T-helper 2 cell treated with Interferon-gamma antibody and Interleukin-4, amounts not matched to agents 5 μg/mL and 100 μg/mL, for 36 hours (primary cell): ENCODE results near the gene SOX30.
A peak's percentile ranks its signal among the peaks of the same experiment; 100 is the strongest.
"Not testable (repeated sequence)": the region's sequence is repeated elsewhere in the genome, so short reads cannot be mapped to it uniquely, and the experiment has no call there.

Source experiments
- DNase-seq: peaks from one replicate; pipeline ENCODE4 v3.0.0; 2021; ENCODE audit warnings: low spot score
- H3K27ac Mint-ChIP-seq: one replicate; pipeline ENCODE4 v1.8.0; 2021; ENCODE audit warnings: mild to moderate bottlenecking, mixed read lengths
- H3K27me3 Mint-ChIP-seq: one replicate; pipeline ENCODE4 v1.8.0; 2021; ENCODE audit warnings: low read depth, mixed read lengths
- H3K36me3 Mint-ChIP-seq: one replicate; pipeline ENCODE4 v1.8.0; 2021; ENCODE audit warnings: low read depth, mixed read lengths
- H3K4me1 Mint-ChIP-seq: one replicate; pipeline ENCODE4 v1.8.0; 2021; ENCODE audit warnings: low read depth, mixed read lengths
- H3K4me3 Mint-ChIP-seq: one replicate; pipeline ENCODE4 v1.8.0; 2022; ENCODE audit warnings: mild to moderate bottlenecking, moderate library complexity, mixed read lengths
- H3K9me3 Mint-ChIP-seq: one replicate; pipeline ENCODE4 v1.8.0; 2021; ENCODE audit warnings: mixed read lengths

Gene SOX30

DNA sequence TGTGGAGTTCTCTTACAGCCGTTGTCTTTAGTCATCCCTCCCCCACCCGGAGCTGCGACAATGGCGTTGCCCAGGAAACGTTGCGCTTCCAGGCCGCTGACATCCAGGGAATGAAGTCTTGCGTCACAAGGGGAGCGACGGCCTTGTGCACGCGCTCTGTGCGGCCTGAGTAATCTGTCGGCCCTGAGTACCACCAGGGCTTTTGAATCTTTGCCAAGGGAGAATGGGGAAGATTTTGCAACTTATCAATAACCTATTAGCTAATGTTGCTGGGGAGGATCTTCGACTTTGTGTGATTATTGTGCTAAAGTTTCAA lies at the start of gene SOX30:
TSS of gene SOX30 (minus strand) at position 62 of the 316 bp plus-strand sequence. CDS start 360 bp downstream, outside the sequence.
- Mint-ChIP-seq H3K4me1 (peaks cover 11% of the 10 kb centered on the region), H3K9me3 (peaks cover 42% of the 10 kb centered on the region), H3K36me3 (peaks cover 18% of the 10 kb centered on the region), H3K27me3 (peaks cover 4% of the 10 kb centered on the region), H3K4me3 (peak within 1 kb of the TSS; percentile 75), H3K27ac (peak within 1 kb of the TSS; percentile 85)
- no peak for DNase-seq

DNA sequence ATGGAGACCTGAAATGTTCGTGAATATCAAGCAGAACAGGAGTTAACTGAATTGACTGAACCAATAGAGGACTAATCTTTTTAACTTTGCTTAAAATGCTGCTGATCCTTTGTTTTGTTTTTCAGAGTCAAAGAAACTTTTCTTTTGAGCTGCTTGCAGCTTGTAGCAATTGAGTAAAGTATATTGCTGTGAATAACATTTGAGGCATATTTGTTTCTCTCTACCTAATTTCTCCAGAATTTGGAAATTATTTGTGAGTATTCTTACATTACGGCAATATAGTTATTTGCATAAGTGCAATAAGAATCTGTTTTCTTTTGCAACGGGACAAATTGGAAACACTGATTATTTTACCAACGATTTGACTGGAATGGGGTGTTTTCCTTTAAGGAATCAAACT lies 46.4 kb upstream of the SOX30 start:
- H3K27me3 Mint-ChIP-seq: not testable (repeated sequence)

DNA sequence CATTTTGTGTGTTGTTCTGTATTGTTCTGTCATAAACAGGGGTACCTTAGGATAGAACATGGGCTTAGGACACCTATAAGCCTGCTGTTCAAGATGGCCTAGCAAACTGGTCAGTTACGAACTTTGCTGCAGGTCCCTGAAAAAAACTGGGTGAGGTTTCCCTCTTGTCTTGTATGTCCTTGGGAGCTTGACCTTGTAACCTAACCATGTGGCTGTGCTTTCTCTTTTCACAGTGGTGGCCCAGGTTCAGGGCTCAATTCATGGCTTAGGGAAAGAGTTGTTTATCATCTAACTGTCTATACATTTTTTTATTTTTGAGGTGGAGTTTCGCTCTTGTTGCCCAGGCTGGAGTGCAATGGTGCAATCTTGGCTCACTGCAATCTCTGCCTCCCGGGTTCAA lies 43.9 kb upstream of the SOX30 start:
- not testable (repeated sequence) for H3K27me3 Mint-ChIP-seq, H3K4me1 Mint-ChIP-seq, H3K36me3 Mint-ChIP-seq, H3K27ac Mint-ChIP-seq, DNase-seq, H3K4me3 Mint-ChIP-seq
- H3K9me3 Mint-ChIP-seq: peaks cover 28% of the 10 kb centered on the region

More for the DNA sequence above, 46.4 kb upstream of the SOX30 start:
- not testable (repeated sequence) for H3K4me3 Mint-ChIP-seq, H3K36me3 Mint-ChIP-seq, H3K4me1 Mint-ChIP-seq, H3K27ac Mint-ChIP-seq, DNase-seq
- H3K9me3 Mint-ChIP-seq: peaks cover 25% of the 10 kb centered on the region

DNA sequence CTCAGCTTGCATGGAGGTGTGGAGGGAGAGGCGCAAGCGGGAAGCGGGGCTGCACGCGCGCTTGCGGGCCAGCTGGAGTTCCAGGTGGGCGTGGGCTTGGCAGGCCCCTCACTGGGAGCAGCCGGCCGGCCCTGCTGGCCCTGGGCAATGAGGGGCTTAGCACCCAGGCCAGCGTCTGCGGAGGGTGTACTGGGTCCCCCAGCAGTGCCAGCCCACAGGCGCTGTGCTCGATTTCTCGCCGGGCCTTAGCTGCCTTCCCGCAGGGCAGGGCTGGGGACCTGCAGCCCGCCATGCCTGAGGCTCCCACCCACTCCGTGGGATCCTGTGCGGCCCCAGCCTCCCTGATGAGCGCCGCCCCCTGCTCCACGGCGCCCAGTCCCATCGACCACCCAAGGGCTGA lies 41.6 kb upstream of the SOX30 start:
- not testable (repeated sequence) for H3K27me3 Mint-ChIP-seq, H3K4me3 Mint-ChIP-seq, DNase-seq, H3K4me1 Mint-ChIP-seq, H3K27ac Mint-ChIP-seq, H3K36me3 Mint-ChIP-seq
- H3K9me3 Mint-ChIP-seq: peaks cover 25% of the 10 kb centered on the region

DNA sequence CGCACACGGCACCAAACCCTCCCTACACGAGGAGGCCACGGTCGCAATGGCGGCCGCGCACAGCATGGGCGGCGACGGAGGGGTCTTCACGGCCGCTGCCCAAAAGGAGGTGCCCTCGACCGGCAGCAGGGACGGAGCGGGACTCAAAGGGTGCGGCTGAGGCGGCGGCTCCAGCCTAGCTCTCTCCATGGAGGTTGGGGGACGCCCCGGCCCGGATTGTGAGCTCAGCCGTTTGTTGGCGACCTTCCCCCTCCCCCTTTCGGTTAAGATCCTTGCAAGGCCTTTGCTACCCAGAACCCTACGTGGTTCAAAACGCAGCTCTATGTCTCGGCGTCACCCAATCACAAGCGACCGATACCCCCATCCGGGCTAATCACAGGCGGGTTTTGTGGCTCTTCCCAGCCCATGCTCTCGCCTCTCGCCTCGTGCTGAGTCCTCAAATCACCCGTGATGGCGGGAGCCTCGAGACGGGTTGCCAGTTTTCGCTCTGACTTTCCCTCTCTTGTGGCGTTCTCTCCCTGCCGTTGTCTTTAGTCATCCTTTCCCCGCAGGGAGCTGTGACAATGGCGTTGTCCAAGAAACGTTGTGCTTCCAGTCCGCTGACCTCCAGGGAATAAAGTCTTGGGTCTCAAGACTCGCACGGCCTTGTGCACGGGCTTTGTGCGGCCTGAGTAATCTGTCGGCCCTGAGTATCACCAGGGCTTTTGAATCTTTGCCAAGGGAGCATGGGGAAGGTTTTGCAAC lies 38.6 kb upstream of the SOX30 start:
- Mint-ChIP-seq H3K36me3 (no peaks in the 10 kb centered on the region), H3K27ac (no peak overlapping the region), H3K27me3 (no peaks in the 10 kb centered on the region), H3K4me3 (no peak overlapping the region), H3K4me1 (no peaks in the 10 kb centered on the region), H3K9me3 (peaks cover 15% of the 10 kb centered on the region)
- DNase-seq: no peak

DNA sequence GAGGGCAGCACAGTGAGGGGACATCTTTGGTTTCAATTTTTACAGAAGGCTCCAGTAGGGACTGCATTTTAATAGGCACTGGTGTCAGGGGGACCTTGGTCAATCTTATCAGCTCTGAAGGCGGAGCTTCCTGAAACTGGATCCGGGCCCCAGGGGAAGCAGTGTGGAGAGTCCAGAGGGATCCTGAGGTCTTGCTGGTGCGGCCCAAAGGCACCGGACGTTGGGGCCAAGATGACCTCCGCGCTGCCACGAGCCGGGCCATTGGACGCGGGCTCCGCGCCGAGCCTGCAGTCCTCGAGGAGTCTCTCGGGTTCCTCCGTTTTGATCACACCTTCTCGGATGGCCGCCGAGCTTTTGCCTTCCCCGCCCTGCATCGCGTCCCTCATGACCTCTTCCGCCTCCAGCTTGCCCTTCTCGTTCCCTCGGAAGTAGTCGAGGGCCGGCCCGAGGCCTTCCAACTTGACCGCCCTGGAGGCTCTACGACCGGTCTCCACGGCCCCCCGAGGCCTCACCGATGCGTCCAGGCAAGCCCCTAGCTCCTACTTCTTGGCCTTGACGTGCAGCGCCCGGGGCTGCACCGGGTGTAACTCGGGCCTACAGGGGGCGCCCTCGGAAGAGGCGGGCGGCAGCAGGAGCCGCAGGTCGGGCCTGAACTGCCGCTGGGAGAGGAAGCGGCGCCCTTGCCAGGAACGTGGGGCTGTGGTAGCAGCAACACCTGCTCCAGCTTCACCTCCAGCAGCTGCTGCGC lies 37.9 kb upstream of the SOX30 start:
- DNase-seq: no peak
- Mint-ChIP-seq H3K27ac (no peak overlapping the region), H3K36me3 (no peaks in the 10 kb centered on the region), H3K4me1 (no peaks in the 10 kb centered on the region), H3K27me3 (no peaks in the 10 kb centered on the region), H3K4me3 (no peak overlapping the region), H3K9me3 (peaks cover 15% of the 10 kb centered on the region)

DNA sequence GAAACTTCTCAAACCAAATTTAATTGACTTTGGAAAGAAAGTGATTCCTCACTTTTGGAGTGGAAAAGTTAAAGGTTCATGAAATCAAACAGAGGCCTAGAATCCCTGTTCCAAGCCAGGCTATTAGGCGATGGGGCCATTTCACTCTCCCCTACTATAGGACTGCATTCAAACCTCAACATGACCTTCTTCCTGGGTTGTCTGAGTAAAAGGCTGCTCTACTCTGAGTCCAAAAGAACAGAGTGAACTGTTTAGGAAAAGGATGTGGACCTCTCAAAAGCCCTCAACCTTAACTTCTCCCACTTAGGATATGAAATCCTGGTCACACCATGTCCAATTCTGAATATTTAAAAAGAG lies 34.9 kb upstream of the SOX30 start:
- Mint-ChIP-seq H3K4me1 (no peaks in the 10 kb centered on the region), H3K27me3 (peaks cover 3% of the 10 kb centered on the region), H3K4me3 (no peak overlapping the region), H3K27ac (no peak overlapping the region), H3K36me3 (no peaks in the 10 kb centered on the region), H3K9me3 (peaks cover 9% of the 10 kb centered on the region)
- no peak for DNase-seq

DNA sequence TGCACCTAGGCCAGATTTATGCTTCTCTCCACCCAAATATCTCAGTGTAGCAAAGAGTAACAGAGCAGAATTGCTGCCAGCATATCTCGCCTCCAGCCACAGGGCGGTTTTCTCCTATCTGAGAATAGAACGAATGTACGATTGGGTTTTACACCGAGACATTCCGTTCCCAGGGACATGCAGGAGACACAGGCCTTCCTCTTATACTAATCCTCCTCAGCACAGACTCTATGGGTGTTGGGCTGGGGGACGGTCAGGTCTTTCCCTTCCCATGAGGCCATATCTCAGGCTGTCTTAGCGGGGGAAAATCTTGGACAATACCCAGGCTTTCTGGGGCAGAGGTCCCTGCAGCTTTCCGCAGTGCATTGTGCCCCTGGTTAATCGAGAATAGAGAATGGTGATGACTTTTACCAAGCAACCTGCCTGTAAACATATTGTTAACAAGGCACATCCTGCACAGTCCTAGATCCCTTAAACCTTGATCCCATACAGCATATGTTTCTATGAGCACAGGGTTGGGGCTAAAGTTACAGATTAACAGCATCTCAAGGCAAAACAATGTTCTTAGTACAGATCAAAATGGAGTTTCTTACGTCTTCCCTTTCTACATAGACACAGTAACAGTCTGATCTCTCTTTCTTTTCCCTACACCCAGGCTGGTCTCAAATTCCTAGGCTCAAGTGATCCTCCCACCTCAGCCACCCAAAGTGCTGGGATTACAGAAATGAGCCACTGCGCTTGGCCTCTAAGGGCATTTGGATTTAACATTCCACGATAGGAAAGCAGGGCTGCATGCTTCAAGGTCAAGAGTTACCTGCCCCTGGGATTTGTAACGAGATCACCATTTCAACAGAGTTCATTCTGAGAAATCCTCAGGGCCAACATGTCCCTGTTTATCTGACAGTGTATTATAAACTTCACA lies 34.3 kb upstream of the SOX30 start:
- not testable (repeated sequence) for H3K27me3 Mint-ChIP-seq, H3K4me3 Mint-ChIP-seq, H3K36me3 Mint-ChIP-seq, H3K4me1 Mint-ChIP-seq, H3K27ac Mint-ChIP-seq, H3K9me3 Mint-ChIP-seq, DNase-seq

DNA sequence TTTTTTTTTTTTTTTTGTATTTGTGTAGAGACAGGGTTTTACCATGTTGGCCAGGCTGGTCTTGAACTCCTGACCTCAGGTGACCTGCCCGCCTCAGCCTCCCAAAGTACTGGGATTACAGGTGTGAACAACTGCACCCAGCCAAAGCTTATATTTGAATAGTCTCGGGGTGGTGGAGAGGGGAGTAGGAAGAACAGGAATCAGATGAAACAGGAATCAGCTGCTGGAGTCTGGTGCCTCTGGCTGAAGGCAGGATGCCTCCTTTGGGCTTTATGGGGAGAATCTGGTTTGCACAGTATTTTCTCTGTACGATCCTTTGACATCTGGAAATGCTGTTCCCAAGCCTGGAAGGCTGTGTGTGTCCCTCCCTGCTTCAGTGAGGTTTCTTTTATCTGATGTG lies 30.0 kb upstream of the SOX30 start:
- Mint-ChIP-seq H3K9me3 (no peaks in the 10 kb centered on the region), H3K4me1 (no peaks in the 10 kb centered on the region)
- DNase-seq: no peak

DNA sequence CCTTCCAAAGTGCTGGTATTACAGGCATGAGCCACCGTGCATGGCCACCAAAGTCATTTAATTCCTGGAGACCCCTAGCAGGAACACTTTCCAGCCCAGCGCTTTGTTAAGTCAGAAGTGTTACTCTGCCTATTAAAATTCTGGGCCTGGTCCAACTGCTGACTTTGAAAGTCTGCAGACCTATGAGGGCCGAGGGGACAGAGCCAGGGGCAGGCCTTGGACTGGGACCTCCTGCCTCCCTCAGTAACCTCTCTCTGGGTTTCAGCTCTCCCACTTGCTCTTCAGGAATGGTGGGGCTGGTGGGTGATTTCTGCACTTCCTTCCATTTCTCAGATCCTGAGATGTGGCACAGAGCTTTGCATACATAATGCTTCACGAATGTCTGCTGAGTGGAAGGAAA lies 28.8 kb upstream of the SOX30 start:
- H3K36me3 Mint-ChIP-seq: no peaks in the 10 kb centered on the region
- no peak overlapping the region for H3K4me3 Mint-ChIP-seq
- no peaks in the 10 kb centered on the region for H3K9me3 Mint-ChIP-seq
- H3K27ac Mint-ChIP-seq: no peak overlapping the region
- no peaks in the 10 kb centered on the region for H3K4me1 Mint-ChIP-seq
- peaks cover 3% of the 10 kb centered on the region for H3K27me3 Mint-ChIP-seq
- DNase-seq: no peak

More for the DNA sequence above, 30.0 kb upstream of the SOX30 start:
- no peaks in the 10 kb centered on the region for H3K36me3 Mint-ChIP-seq
- H3K4me3 Mint-ChIP-seq: no peak overlapping the region
- no peak overlapping the region for H3K27ac Mint-ChIP-seq
- H3K27me3 Mint-ChIP-seq: peaks cover 3% of the 10 kb centered on the region

DNA sequence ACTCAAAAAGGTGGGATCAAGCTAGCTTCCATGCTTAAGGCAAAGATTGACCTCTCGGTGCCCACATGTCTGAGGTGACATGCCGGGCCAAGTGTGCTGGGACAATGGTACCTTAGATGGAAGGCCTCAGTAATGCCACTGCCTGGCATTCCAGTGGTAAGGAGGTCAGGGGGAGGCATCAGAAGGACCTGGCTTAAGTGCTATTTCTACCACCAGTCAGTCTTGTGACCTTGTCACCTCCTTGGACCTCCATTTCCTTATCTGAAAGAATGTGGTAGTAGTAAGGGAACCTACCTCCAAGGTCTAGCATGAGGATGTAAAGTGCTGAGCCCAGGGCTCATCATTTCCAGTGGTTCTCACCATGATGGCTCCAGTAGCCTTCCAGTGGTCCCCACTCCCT lies 28.0 kb upstream of the SOX30 start:
- peaks cover 3% of the 10 kb centered on the region for H3K27me3 Mint-ChIP-seq
- no peaks in the 10 kb centered on the region for H3K36me3 Mint-ChIP-seq
- no peak overlapping the region for H3K27ac Mint-ChIP-seq
- H3K4me1 Mint-ChIP-seq: no peaks in the 10 kb centered on the region
- no peaks in the 10 kb centered on the region for H3K9me3 Mint-ChIP-seq
- H3K4me3 Mint-ChIP-seq: no peak overlapping the region
- no peak for DNase-seq

DNA sequence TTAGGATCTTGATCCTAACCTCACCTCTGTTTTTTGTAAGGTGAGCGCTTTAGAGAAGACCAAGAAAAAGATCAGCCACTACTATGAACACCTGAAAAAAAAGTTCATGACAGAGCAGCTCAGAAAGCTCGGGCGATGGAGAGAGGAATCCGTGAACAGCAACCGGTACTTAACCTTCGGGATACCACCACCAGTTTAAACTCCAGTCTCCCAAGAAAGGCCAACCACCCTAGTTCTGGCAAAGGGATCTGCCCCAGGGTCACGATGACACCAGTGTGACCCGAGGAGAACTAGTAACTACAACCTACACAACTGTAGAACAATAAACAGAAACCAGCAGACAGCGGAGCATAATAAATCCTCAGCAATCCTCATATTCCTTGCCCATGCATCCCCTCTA lies 27.6 kb upstream of the SOX30 start:
- H3K27ac Mint-ChIP-seq: no peak overlapping the region
- H3K4me3 Mint-ChIP-seq: no peak overlapping the region
- no peaks in the 10 kb centered on the region for H3K4me1 Mint-ChIP-seq
- no peak for DNase-seq
- H3K36me3 Mint-ChIP-seq: no peaks in the 10 kb centered on the region
- H3K27me3 Mint-ChIP-seq: peaks cover 3% of the 10 kb centered on the region
- no peaks in the 10 kb centered on the region for H3K9me3 Mint-ChIP-seq

DNA sequence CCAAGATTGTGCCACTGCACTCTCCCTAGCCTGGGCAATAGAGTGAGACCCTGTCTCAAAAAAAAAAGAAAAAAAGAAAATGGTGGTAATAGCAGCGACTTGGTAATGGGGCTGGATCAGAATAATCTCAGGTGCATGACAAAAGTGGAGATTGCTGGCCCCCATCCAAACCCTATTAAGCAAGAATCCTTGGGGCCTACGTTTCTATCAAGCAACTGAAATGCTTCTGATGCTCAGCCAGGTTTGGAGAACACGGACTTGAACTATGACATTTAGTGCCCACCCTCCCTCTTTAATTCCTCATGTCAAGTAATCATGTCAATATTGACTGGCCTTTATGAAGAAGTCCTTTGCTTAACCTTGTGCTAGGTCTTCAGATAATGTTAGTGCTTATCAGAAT lies 25.7 kb upstream of the SOX30 start:
- Mint-ChIP-seq H3K4me1 (no peaks in the 10 kb centered on the region), H3K27me3 (peaks cover 7% of the 10 kb centered on the region), H3K36me3 (no peaks in the 10 kb centered on the region), H3K4me3 (no peak overlapping the region), H3K27ac (no peak overlapping the region), H3K9me3 (no peaks in the 10 kb centered on the region)
- DNase-seq: no peak

DNA sequence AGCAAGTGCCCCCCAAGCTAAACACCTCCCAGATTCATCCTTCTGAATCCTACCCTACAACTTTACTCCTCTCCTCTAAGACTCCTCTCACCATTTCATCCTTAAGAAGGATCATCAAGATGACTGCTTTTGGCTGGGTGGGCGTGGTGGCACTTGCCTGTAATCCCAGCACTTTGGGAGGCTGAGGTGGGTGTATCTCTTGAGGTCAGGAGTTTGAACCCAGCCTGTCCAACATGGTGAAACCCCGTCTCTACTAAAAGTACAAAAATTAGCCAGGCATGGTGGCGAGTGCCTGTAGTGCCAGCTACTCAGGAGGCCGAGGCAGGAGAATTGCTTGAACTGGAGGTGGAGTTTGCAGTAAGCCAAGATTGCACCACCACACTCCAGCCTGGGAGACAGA lies 22.1 kb upstream of the SOX30 start:
- not testable (repeated sequence) for H3K36me3 Mint-ChIP-seq

More for the DNA sequence above, 22.1 kb upstream of the SOX30 start:
- H3K4me3 Mint-ChIP-seq, H3K9me3 Mint-ChIP-seq, DNase-seq, H3K27ac Mint-ChIP-seq: not testable (repeated sequence)
- peaks cover 23% of the 10 kb centered on the region for H3K4me1 Mint-ChIP-seq
- H3K27me3 Mint-ChIP-seq: peaks cover 28% of the 10 kb centered on the region
